HepG2 (cell line): ENCODE results near the gene SIN3A. TPM values are rescaled to one million over a fixed set of nuclear protein-coding genes. Genes with fewer than 3 reads are reported as not detected.

ENCODE experiments used
- ATAC-seq: fragments of 200-7000 bp; cut with Tn5 transposase; 3 replicates; pipeline ENCODE4 v1.9.1; 2020; ENCODE audit warnings: mild to moderate bottlenecking, moderate library complexity
- BruUV-seq: library from RNA; stranded (reverse); fragments of 400-500 nt; replicated peaks from 2 replicates; lab custom pipeline; 2021; lab: Mats Ljungman, UMichigan
- CTCF ChIA-PET: fragments of 300-600 bp; formaldehyde crosslinking; extraction: SDS; loops from one replicate; lab custom pipeline; 2021; ENCODE audit warnings: low total read pairs, inconsistent platforms, low intra/inter-chr PET ratio; lab: Yijun Ruan, JAX
- POLR2A ChIA-PET: fragments of 350-600 bp; sonication (Branson Sonifier 250); formaldehyde crosslinking; loops from one replicate; lab custom pipeline; 2020; ENCODE audit warnings: antibody characterized with exemption, inconsistent platforms; lab: Yijun Ruan, JAX
- DNase-seq: peaks from one replicate; pipeline ENCODE4 v3.0.0-alpha.2; 2015; ENCODE audit warnings: low spot score
- FAIRE-seq: peaks from 3 replicates; lab custom pipeline; 2011; peaks lifted over from hg19 to GRCh38; lab: Jason Lieb, UNC
- H2AFZ ChIP-seq: one replicate; pipeline ENCODE4 v1.6.1; 2011; ENCODE audit warnings: low read length, inconsistent platforms
- H3K27ac ChIP-seq: fragments of 300-600 bp; 3 replicates; pipeline ENCODE4 v1.8.0; 2011; ENCODE audit warnings: mixed run types, mild to moderate bottlenecking, mixed read lengths, low read length, inconsistent platforms; ENCODE audit not compliant: insufficient read depth; ENCODE audit errors: extremely low read length
- H3K27me3 ChIP-seq, 2 experiments: fragments of 200-600 bp in 1 of 2; 2 replicates in 1 of 2; 3 replicates in 1 of 2; pipeline versions ENCODE4 v1.6.0 to v1.8.0; 2011; ENCODE audit warnings: low read length in 2 of 2, mild to moderate bottlenecking in 2 of 2, moderate library complexity in 2 of 2, inconsistent platforms in 1 of 2; ENCODE audit not compliant: insufficient read depth in 2 of 2, control insufficient read depth in 1 of 2
- H3K36me3 ChIP-seq, 2 experiments: fragments of 200-600 bp in 1 of 2; replicated peaks in 1 of 2; 2 replicates in 1 of 2; 3 replicates in 1 of 2; pipeline versions ENCODE4 v1.5.1 to v1.8.0; 2011; ENCODE audit warnings: low read length in 2 of 2, inconsistent platforms in 1 of 2; ENCODE audit not compliant: insufficient read depth in 2 of 2, control insufficient read depth in 1 of 2
- H3K4me1 ChIP-seq: 2 replicates; pipeline ENCODE4 v1.5.1; 2012; ENCODE audit warnings: low read length, inconsistent platforms; ENCODE audit not compliant: insufficient read depth
- H3K4me2 ChIP-seq: 2 replicates; pipeline ENCODE4 v1.6.0; 2011; ENCODE audit warnings: low read depth, low read length, inconsistent platforms
- H3K4me3 ChIP-seq, 3 experiments: fragments of 200-600 bp in 1 of 3; sonication (generic), shearing (Covaris generic) in 1 of 3; replicated peaks in 1 of 3; 2 replicates each; pipeline ENCODE4 v1.5.1; 2011 to 2016; ENCODE audit warnings: low read length in 3 of 3, inconsistent platforms in 2 of 3, low read depth in 2 of 3, mild to moderate bottlenecking in 2 of 3, control low read depth in 1 of 3, mixed read lengths in 1 of 3; ENCODE audit not compliant: insufficient read depth in 1 of 3
- H3K79me2 ChIP-seq: one replicate; pipeline ENCODE4 v1.6.1; 2011; ENCODE audit warnings: low read length, inconsistent platforms; ENCODE audit not compliant: insufficient read depth
- H3K9ac ChIP-seq: 2 replicates; pipeline ENCODE4 v1.6.0; 2011; ENCODE audit warnings: mild to moderate bottlenecking, low read depth, low read length, inconsistent platforms; ENCODE audit not compliant: insufficient read depth
- H3K9me3 ChIP-seq: 2 replicates; pipeline ENCODE4 v1.5.1; 2012; ENCODE audit warnings: mild to moderate bottlenecking, low read length
- H4K20me1 ChIP-seq: 2 replicates; pipeline ENCODE4 v1.6.0; 2011; ENCODE audit warnings: inconsistent platforms, mild to moderate bottlenecking, low read length, moderate library complexity; ENCODE audit not compliant: insufficient read depth
- AKAP8 ChIP-seq: sonication (generic); formaldehyde crosslinking; IDR thresholded peaks from 2 replicates; pipeline ENCODE4 v1.5.1; 2020; ENCODE audit warnings: mild to moderate bottlenecking, missing genetic modification reagents
- CHD2 ChIP-seq: IDR thresholded peaks from 2 replicates; pipeline ENCODE4 v1.6.1; 2011; ENCODE audit warnings: low read depth, low read length, improper control_type of control experiment
- FOXK1 ChIP-seq: sonication (generic); formaldehyde crosslinking; IDR thresholded peaks from 2 replicates; pipeline ENCODE4 v1.4.0; 2020; ENCODE audit warnings: low read depth, missing genetic modification reagents, borderline replicate concordance
- MED8 ChIP-seq: sonication (generic); formaldehyde crosslinking; IDR thresholded peaks from 2 replicates; pipeline ENCODE4 v1.8.1; 2023; ENCODE audit warnings: mild to moderate bottlenecking, missing genetic modification reagents; ENCODE audit not compliant: insufficient replicate concordance
- MIER3 ChIP-seq: IDR thresholded peaks from 2 replicates; pipeline ENCODE4 v1.6.1; 2016; ENCODE audit warnings: missing compliant biosample characterization, borderline replicate concordance
- NCOA1 ChIP-seq: sonication (generic); formaldehyde crosslinking; IDR thresholded peaks from 2 replicates; pipeline ENCODE4 v1.9.0; 2021; ENCODE audit warnings: missing genetic modification reagents
- POLR2AphosphoS5 ChIP-seq: IDR thresholded peaks from 2 replicates; pipeline ENCODE4 v1.6.1; 2012; ENCODE audit warnings: low read depth, low read length
- TBP ChIP-seq: sonication (generic); formaldehyde crosslinking; IDR thresholded peaks from 2 replicates; pipeline ENCODE4 v1.5.0; 2020; ENCODE audit warnings: missing genetic modification reagents
- ZNF230 ChIP-seq: sonication (generic); formaldehyde crosslinking; IDR thresholded peaks from 2 replicates; pipeline ENCODE4 v1.4.0; 2020; ENCODE audit warnings: mild to moderate bottlenecking, missing genetic modification reagents
- ZNF460 ChIP-seq: sonication (generic); formaldehyde crosslinking; IDR thresholded peaks from 2 replicates; pipeline ENCODE4 v1.5.1; 2020; ENCODE audit warnings: missing genetic modification reagents, mild to moderate bottlenecking, borderline replicate concordance
- WGBS: methylation state at CpG from one replicate; pipeline ENCODE4 v1.1.6; 2017; ENCODE audit warnings: low lambda C conversion rate; 5-methylcytosine and 5-hydroxymethylcytosine counted together
- in situ Hi-C: cut with HindIII; loops from 2 replicates; pipeline ENCODE4 v1.10.0; 2017; ENCODE audit warnings: low pct_unique_long_range_greater_than_20kb; ENCODE audit not compliant: extremely low pct_ligation_motif_present
- intact Hi-C: fragments of 100-400 bp; cut with micrococcal nuclease; formaldehyde crosslinking; loops from one replicate; pipeline ENCODE4 v1.10.0; 2022; ENCODE audit not compliant: unreplicated experiment
- polyA plus RNA-seq, 8 experiments: library from polyadenylated mRNA; depleted of rRNA in 3 of 8; stranded (reverse) in 7 of 8; unstranded in 1 of 8; fragments of >200 nt; fragmentation: Illumina TruSeq in 4 of 8; extraction: Trizol in 4 of 8; gene quantifications; 2 replicates each; pipeline versions ENCODE4 v1.2.1 to v1.2.3, GENCODE V29; 2011 to 2016; ENCODE audit warnings: low read depth in 4 of 8, missing spikeins in 1 of 8, mixed read lengths in 1 of 8; ENCODE audit not compliant: insufficient read depth in 1 of 8
- total RNA-seq, 5 experiments: library from RNA; depleted of rRNA; stranded (reverse); fragments of >200 nt; fragmentation: Illumina TruSeq; extraction: Trizol; gene quantifications; 2 replicates each; pipeline ENCODE4 v1.2.3, GENCODE V29; 2016; ENCODE audit warnings: low read depth in 1 of 5
- TF ChIP-seq, protein P1 (sequence below): sonication (generic); formaldehyde crosslinking; IDR thresholded peaks from 2 replicates; pipeline ENCODE4 v1.4.0; 2020; ENCODE audit warnings: mild to moderate bottlenecking, low read depth, missing genetic modification reagents
- TF ChIP-seq, protein P2 (sequence below): sonication (generic); formaldehyde crosslinking; IDR thresholded peaks from 2 replicates; pipeline ENCODE4 v1.8.0; 2022; ENCODE audit warnings: mild to moderate bottlenecking, missing genetic modification reagents, borderline replicate concordance

SIN3A gene
- total and polyA plus RNA-seq, 2 of the 13 experiments (the other 11 are each of a cell fraction or from before 2014, with no cell fraction given) = 16.1 to 28.1 TPM

DNA sequence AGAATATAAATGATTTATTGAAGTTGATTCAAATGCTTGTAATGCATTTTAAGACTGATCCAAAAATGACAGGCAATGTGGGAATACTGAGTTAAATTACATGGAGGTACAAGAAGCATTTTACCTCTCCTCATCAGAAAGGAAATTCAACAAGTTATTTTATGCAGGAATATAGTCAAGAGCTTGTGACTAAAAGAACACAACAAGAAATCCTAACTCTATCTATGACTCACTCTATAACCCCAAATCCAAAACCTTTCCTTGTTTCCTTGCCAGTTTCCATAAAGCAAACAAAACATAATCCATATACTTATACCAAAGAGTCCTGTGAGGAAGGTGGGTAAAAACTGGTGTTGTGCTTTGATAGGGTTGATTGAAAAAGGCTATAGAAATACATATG lies 30.8 kb downstream of the SIN3A start:
- ATAC-seq (no peak), DNase-seq (no peak), FAIRE-seq (no peak)
- TF ChIP-seq ZNF460 (no peak), FOXK1 (no peak)
- H3K79me2 ChIP-seq = no peaks in the 10 kb centered on the region
- H3K36me3 ChIP-seq = peaks cover 4 to 47% of the 10 kb centered on the region in 2 experiments
- ChIA-PET CTCF (no interaction called here), POLR2A (no interaction called here)
- H3K27ac ChIP-seq = no peak overlapping the region
- no peaks in the 10 kb centered on the region; the same call in 1 of the 2 replicates for H4K20me1 ChIP-seq
- H3K4me1 ChIP-seq = no peaks in the 10 kb centered on the region
- H3K4me2 ChIP-seq = no peak overlapping the region
- no peak overlapping the region for H3K4me3 ChIP-seq
- no TSS peak for BruUV-seq
- H2AFZ ChIP-seq = no peak overlapping the region
- no peak overlapping the region for H3K9ac ChIP-seq
- in situ Hi-C loops (no loop called here), intact Hi-C loops (no loop called here)
- no peaks in the 10 kb centered on the region for H3K27me3 ChIP-seq
- H3K9me3 ChIP-seq = no peaks in the 10 kb centered on the region

DNA sequence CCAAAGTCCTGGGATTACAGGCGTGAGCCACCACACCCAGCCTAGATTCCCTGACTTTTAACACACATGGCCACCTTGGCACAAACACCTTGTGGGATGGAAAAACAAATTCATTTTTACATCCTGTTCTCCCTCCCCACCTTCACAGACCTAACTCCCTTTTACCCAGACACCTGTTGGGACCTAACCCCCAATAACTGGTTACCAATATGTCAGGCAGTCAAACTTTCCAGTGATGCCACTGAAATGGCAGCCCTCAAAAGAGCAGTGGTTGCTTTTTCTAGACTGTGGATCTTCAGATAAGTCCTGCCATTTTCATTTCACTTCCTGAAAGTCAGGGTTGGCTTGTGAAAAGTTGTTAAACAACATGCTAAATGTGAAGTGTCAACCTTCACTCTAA lies 34.9 kb downstream of the SIN3A start:
- intact Hi-C loops = no loop called here
- Histone ChIP-seq H3K79me2 (no peaks in the 10 kb centered on the region), H3K9ac (no peak overlapping the region), H4K20me1 (no peaks in the 10 kb centered on the region; the same call in 1 of the 2 replicates), H3K4me3 (no peak overlapping the region), H3K4me1 (no peaks in the 10 kb centered on the region), H3K36me3 (peaks cover 5 to 60% of the 10 kb centered on the region in 2 experiments), H3K27me3 (no peaks in the 10 kb centered on the region), H3K4me2 (no peak overlapping the region)
- ChIA-PET CTCF (no interaction called here), POLR2A (no interaction called here)
- DNase-seq (no peak), ATAC-seq (no peak)
- no TSS peak for BruUV-seq
- in situ Hi-C loops = no loop called here
- 100% methylated on average over 1 of the region's 1 CpG for WGBS
- TF ChIP-seq MED8 (CRISPR knock-in tag) (no peak), ZNF230 (CRISPR knock-in tag) (no peak), CHD2 (no peak), MIER3 (CRISPR knock-in tag) (no peak), TBP (CRISPR knock-in tag) (no peak), NCOA1 (no peak), POLR2AphosphoS5 (no peak), AKAP8 (CRISPR knock-in tag) (no peak)
- TF ChIP-seq, protein P1, sequence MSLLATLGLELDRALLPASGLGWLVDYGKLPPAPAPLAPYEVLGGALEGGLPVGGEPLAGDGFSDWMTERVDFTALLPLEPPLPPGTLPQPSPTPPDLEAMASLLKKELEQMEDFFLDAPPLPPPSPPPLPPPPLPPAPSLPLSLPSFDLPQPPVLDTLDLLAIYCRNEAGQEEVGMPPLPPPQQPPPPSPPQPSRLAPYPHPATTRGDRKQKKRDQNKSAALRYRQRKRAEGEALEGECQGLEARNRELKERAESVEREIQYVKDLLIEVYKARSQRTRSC (CRISPR knock-in tag) = no peak
- TF ChIP-seq, protein P2, sequence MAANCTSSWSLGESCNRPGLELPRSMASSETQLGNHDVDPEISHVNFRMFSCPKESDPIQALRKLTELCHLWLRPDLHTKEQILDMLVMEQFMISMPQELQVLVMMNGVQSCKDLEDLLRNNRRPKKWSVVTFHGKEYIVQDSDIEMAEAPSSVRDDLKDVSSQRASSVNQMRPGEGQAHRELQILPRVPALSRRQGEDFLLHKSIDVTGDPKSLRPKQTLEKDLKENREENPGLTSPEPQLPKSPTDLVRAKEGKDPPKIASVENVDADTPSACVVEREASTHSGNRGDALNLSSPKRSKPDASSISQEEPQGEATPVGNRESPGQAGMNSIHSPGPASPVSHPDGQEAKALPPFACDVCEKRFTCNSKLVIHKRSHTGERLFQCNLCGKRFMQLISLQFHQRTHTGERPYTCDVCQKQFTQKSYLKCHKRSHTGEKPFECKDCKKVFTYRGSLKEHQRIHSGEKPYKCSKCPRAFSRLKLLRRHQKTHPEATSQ = no peak
- TF ChIP-seq, all 625 proteins: peak for 0
- H3K9me3 ChIP-seq = no peaks in the 10 kb centered on the region
- no peak overlapping the region for H2AFZ ChIP-seq
- H3K27ac ChIP-seq = no peak overlapping the region
- no peak for FAIRE-seq
